Loucy (cell line): ENCODE measurements around the gene PLA2G4D.

Experiments used
- H2AFZ ChIP-seq: fragments of 200-600 bp; sonication (generic); 2 replicates; pipeline ENCODE4 v1.6.0; 2016; ENCODE audit warnings: antibody characterized with exemption, mild to moderate bottlenecking, low read length, moderate library complexity
- H3F3A ChIP-seq: fragments of 200-600 bp; 2 replicates; pipeline ENCODE4 v1.6.0; 2016; ENCODE audit warnings: antibody characterized with exemption, low read depth, mild to moderate bottlenecking
- H3K27me3 ChIP-seq: fragments of 200-600 bp; sonication (generic); 2 replicates; pipeline ENCODE4 v1.6.1; 2014; ENCODE audit warnings: low read length, mild to moderate bottlenecking; ENCODE audit not compliant: insufficient read depth, poor library complexity, severe bottlenecking
- H3K36me3 ChIP-seq: fragments of 200-600 bp; sonication (generic); 2 replicates; pipeline ENCODE4 v1.6.1; 2016; ENCODE audit warnings: low read length; ENCODE audit not compliant: insufficient read depth
- H3K4me1 ChIP-seq: fragments of 200-600 bp; sonication (generic); 2 replicates; pipeline ENCODE4 v1.5.1; 2014; ENCODE audit warnings: low read length, mild to moderate bottlenecking; ENCODE audit not compliant: insufficient read depth, poor library complexity, severe bottlenecking
- H3K4me2 ChIP-seq: fragments of 200-600 bp; sonication (generic); 2 replicates; pipeline ENCODE4 v1.6.0; 2014; ENCODE audit warnings: antibody characterized with exemption, low read length, low read depth, mild to moderate bottlenecking; ENCODE audit not compliant: poor library complexity, severe bottlenecking
- H3K4me3 ChIP-seq: fragments of 200-600 bp; sonication (generic); 2 replicates; pipeline ENCODE4 v1.5.1; 2014; ENCODE audit warnings: low read length, mild to moderate bottlenecking, mixed read lengths; ENCODE audit not compliant: poor library complexity, severe bottlenecking
- H3K79me2 ChIP-seq: fragments of 200-600 bp; sonication (generic); 2 replicates; pipeline ENCODE4 v1.6.1; 2014; ENCODE audit warnings: low read length; ENCODE audit not compliant: insufficient read depth
- H3K9ac ChIP-seq: fragments of 200-600 bp; sonication (generic); 2 replicates; pipeline ENCODE4 v1.6.0; 2014; ENCODE audit warnings: mild to moderate bottlenecking, low read depth, low read length, moderate library complexity; ENCODE audit not compliant: poor library complexity, severe bottlenecking
- H3K9me2 ChIP-seq: fragments of 200-600 bp; sonication (generic); replicated peaks from 2 replicates; pipeline ENCODE4 v1.6.1; 2016; ENCODE audit warnings: low read depth, low read length, mixed read lengths
- H3K9me3 ChIP-seq: fragments of 200-600 bp; sonication (generic); 2 replicates; pipeline ENCODE4 v1.6.1; 2014; ENCODE audit warnings: mild to moderate bottlenecking, antibody characterized with exemption, low read length, low read depth; ENCODE audit not compliant: insufficient read depth
- H4K20me1 ChIP-seq: fragments of 200-600 bp; sonication (generic); 2 replicates; pipeline ENCODE4 v1.6.0; 2014; ENCODE audit warnings: antibody characterized with exemption, low read length, mild to moderate bottlenecking; ENCODE audit not compliant: insufficient read depth, poor library complexity, severe bottlenecking
- CTCF ChIP-seq: fragments of 200-600 bp; sonication (generic); conservative IDR thresholded peaks from 2 replicates; pipeline ENCODE4 v1.5.1; 2014; ENCODE audit warnings: mild to moderate bottlenecking, antibody characterized with exemption, low read length
- EZH2phosphoT487 ChIP-seq: fragments of 200-600 bp; IDR thresholded peaks from 2 replicates; pipeline ENCODE4 v1.6.1; 2018; ENCODE audit warnings: antibody characterized with exemption, mild to moderate bottlenecking, moderate library complexity, borderline replicate concordance

PLA2G4D gene

GRCh38 chr15:42106288-42106687, 11.9 kb upstream of the PLA2G4D start:
- no peaks in the 10 kb centered on the region for H3K4me1 ChIP-seq
- H4K20me1 ChIP-seq = no peaks in the 10 kb centered on the region
- no peak overlapping the region for H2AFZ ChIP-seq
- no peak for TF ChIP-seq CTCF
- TF ChIP-seq EZH2phosphoT487 = no peak
- no peaks in the 10 kb centered on the region for H3K9me3 ChIP-seq
- no peak overlapping the region for H3K9ac ChIP-seq
- no peaks in the 10 kb centered on the region for H3K36me3 ChIP-seq
- H3K4me2 ChIP-seq = no peak overlapping the region
- H3K9me2 ChIP-seq = no peaks in the 10 kb centered on the region
- no peaks in the 10 kb centered on the region for H3K79me2 ChIP-seq
- H3F3A ChIP-seq = no peaks in the 10 kb centered on the region
- H3K4me3 ChIP-seq = no peak overlapping the region
- no peaks in the 10 kb centered on the region for H3K27me3 ChIP-seq

DNA sequence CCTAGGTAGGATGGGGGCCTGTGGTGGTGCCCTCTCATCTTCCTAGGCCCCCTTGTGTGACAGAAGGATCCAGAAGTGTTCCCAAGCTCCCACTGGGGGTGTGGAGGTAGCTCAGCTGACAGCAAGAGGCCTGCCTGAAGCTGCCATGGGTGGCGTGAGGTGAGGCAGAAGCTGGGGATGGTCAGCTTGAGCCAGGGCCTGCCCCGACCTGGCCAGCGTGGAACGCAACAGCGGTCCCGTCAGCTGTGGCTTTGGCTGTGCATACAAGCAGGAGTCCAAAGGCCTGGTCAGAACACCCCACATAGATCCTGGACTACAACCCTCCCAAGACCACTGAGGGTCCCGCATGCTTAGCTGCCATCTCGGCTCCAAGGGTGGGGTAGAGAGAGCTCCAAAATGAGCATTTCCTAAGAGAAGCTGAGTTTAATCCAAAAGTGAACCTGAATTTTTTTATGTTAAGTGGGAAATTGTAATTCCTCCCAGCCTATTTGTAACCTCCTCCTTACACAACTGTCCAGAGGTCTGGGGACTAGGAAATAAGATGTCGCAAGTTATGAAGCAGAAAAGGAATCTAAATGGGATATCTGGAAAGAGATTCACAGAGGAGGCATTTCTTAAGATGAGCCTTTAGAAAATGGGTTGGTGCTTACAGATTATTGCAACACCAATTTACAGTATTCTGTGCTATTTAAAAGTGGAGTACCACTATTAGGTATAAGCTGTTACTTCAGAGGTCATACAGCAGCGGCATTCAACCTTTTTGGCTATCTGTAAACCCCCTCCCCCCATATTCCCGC, 9.9 kb upstream of the PLA2G4D start:
- no peak overlapping the region for H3K4me3 ChIP-seq
- H3F3A ChIP-seq = no peaks in the 10 kb centered on the region
- H3K9ac ChIP-seq = no peak overlapping the region
- H3K36me3 ChIP-seq = no peaks in the 10 kb centered on the region
- H2AFZ ChIP-seq = no peak overlapping the region
- no peak overlapping the region for H3K4me2 ChIP-seq
- H3K79me2 ChIP-seq = no peaks in the 10 kb centered on the region
- H3K4me1 ChIP-seq = no peaks in the 10 kb centered on the region
- H4K20me1 ChIP-seq = no peaks in the 10 kb centered on the region
- no peaks in the 10 kb centered on the region for H3K27me3 ChIP-seq
- H3K9me2 ChIP-seq = no peaks in the 10 kb centered on the region
- TF ChIP-seq CTCF = no peak
- no peak for TF ChIP-seq EZH2phosphoT487
- H3K9me3 ChIP-seq = no peaks in the 10 kb centered on the region

- Histone ChIP-seq H3K4me1 (no peaks in the 10 kb centered on the region), H3K4me2 (no peak overlapping the region), H3K9me3 (no peaks in the 10 kb centered on the region), H4K20me1 (no peaks in the 10 kb centered on the region), H2AFZ (no peak overlapping the region), H3K27me3 (no peaks in the 10 kb centered on the region), H3F3A (no peaks in the 10 kb centered on the region), H3K9ac (no peak overlapping the region), H3K9me2 (no peaks in the 10 kb centered on the region), H3K79me2 (no peaks in the 10 kb centered on the region), H3K36me3 (no peaks in the 10 kb centered on the region), H3K4me3 (no peak overlapping the region)
- no peak for TF ChIP-seq EZH2phosphoT487
- no peak for TF ChIP-seq CTCF
Observed at GRCh38 chr15:42102646-42103235, 8.4 kb upstream of the PLA2G4D start.
